Nucleus accumbens (tissue), 56 donors: ENCODE results near the gene CSF1R.
A peak's percentile ranks its signal among the peaks of the same experiment; 100 is the strongest.
"Not testable (repeated sequence)": the region's sequence is repeated elsewhere in the genome, so short reads cannot be mapped to it uniquely, and the experiment has no call there.

ENCODE experiments used
- DNase-seq, 56 donors: peaks; one replicate each; lab custom pipeline; 2025; lab: John Stamatoyannopoulos, UW

Gene CSF1R

DNA sequence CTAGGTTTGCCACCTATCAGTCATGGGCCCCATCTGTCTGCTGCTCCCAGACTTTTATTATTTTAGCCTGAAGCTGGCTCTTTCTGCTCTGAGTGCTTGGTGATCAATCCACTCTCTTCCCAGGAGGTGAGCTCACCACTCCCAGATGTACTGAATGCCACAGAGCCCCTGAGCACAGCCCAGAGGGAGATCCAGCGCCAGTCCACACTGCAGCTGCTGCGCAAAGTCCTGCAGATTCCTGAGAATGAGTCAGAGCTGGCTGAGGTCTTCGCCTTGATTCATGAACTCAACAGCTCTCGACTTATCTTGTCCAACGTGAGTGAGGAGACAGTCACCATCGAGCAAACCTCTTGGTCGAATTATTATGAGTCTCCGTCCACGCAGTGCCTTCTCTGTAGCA is 49.8 kb downstream of the CSF1R start:
- DNase-seq, result no peak

DNA sequence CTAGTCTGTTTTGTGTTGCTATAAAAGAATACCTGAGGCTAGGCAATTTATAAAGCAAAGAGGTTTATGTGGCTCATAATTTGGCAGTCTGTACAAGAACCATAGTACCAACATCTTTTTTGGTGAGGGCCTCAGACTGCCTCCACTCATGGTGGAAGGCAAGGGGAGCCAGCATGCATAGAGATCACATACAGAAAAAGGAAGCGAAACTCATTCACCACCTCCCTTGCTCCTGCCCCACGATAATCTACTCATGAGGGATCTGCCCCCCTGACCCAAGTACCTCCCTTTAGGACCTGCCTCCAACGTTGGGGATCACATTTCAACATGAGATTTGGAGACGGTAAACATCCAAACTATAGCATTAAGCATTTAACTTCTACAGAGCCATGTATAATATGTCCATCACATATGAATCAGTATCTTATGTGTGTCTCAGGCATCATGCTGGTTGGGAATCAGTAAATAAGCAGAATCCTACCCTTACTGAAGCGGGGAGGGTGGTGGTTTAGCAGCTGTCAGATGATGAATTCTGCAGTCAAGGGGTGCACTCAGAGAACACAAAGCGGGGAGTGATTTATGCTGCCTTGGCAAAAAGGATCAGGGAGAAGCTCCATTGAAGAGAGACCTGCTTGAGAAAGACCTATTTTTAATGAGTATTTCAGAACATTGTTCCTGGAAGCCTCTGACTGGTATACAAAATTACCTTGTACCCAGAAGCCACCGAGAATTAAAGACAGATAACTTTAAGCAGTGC is 51.0 kb downstream of the CSF1R start:
- DNase-seq, result no peak

DNA sequence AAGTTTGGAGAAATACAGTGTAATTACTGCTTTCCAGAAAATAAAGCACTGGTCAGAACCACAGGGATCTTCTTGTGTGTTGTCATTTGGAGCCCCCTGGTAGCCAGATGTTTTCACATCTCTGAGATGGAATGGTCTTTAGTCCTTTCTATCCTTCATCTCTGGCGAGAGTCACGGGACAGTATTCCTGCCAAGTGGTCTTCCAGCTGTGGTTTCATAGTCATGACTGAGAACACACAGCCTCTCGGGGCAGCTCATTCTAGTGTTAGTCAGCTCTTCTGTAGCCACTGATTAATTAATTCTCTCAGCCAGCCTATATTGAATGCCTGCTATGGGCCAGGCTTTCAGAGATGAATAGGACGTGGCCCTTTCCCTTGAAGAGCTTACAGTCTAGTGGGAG is 51.7 kb downstream of the CSF1R start:
- DNase-seq, result peak in 1 of 56 donors; percentile 5

DNA sequence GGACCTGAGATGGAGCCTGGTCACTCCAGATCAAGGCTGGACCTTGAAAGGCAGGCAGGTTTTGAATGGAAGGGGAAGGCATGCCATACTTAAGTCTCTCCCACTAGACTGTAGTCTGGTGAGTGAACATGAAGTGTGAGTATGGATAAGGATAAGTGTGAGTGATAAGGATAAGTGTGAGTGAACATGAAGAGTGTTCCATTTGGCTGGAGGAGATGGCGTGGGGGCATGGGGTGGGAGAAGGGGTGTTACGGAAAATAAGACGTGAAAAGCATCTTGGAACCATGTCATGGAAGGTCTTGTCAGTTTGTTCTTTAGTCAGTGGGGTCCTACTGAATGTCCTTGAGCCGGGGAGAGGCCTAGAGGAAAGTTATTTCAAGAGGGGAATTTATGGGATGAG is 53.0 kb downstream of the CSF1R start:
- DNase-seq, result no peak

DNA sequence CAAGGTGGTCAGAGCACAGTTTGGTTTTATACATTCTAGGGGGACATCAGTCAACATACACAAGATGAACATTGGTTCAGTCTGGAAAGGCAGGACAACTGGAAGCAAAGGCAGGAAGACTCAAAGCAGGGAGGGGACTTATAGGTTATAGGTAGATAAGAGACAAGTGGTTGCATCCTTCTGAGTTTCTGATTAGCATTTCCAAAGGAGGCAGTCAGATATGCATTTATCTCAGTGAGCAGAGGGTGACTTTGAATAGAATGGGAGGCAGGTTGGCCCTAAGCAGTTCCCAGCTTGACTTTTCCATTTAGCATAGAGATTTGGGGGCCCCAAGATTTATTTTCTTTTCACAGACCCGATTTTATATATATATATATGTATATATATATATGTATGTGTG is 58.3 kb downstream of the CSF1R start:
- not testable (repeated sequence) for DNase-seq

DNA sequence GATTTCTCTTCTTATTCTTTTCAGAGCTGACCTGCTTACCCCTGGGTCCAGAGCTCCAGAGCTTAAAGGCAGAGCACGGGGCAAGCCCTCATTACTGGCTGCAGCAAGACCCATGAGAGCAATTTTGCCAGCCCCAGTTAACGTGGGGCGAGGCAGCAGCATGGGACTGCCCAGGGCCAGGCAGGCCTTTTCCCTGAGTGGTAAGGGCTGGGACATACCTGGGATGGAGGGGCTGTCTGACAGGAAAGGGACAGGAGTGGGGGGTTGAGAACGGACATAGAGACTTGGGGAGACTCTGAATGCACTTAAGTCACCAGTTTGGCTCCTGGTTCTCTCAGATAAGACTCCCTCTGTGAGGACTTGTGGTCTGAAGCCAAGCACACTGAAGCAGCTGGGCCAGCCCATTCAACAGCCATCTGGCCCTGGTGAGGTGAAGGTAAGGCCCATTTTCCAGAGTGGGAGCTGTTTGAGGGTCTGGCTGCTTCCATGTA is 59.6 kb downstream of the CSF1R start:
- DNase-seq, result no peak

DNA sequence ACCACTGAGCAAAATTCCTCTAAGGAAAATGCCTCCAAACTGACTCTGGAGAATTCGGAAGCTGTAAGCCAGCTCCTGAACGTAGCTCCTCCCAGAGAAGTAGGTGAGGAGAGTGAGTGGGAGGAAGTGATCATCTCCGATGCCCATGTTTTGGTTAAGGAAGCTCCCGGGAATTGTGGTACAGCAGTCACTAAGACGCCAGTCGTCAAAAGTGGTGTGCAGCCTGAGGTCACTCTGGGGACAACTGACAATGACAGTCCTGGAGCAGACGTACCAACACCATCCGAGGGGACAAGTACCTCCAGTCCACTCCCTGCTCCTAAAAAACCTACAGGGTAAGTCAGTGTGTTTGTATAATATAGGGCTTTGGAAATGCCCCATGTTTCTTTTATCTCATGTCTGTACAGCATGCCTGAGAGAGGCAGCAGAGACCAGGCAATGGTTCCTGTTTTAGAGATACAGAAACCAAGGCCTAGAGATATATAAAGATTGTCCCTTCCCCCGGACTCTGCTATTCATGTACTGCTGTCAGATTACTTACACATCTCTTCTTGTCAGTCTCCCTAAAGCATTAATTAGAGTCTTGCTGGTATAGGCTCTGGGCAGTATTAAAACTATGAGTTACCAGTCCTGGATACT is 61.9 kb downstream of the CSF1R start:
- DNase-seq, result peak in 4 of 56 donors; percentile 4 to 45 (median 16)

DNA sequence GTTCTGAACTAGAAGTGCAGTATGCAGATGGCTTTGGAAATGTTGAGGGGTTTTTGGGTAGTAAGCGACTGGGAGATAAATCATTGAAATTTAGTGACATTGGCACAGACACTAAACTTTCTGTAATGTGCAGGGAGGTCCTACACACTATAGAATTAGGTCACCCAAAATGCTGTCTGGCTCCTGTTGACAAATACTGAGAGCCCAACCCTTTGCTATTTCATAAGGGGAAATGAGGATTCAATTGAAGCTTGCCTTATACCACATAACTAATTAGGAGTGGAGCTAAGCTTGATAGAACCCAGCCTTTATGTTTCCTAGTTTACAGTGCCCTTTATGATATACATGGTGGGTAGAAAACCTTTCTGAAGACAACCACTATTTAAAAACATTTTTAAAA is 63.2 kb downstream of the CSF1R start:
- DNase-seq, result no peak

DNA sequence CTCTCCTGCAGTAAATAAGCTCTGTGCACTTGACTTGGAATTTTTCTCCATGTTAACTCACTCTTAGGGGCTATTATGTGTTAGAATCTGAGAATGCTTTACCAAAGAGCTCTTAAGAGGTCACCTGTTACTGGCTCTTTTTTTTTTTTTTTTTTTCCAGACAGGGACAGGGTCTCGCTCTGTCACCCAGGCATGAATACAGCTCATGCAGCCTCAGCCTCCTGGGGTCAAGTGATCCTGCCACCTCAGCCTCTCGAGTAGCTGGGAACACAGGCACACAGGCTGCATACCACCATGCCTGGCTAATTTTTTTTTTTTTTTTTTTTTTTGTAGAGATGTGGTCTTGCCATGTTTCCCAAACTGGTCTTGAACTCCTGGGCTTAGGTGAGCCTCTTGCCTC is 63.7 kb downstream of the CSF1R start:
- DNase-seq, result no peak

DNA sequence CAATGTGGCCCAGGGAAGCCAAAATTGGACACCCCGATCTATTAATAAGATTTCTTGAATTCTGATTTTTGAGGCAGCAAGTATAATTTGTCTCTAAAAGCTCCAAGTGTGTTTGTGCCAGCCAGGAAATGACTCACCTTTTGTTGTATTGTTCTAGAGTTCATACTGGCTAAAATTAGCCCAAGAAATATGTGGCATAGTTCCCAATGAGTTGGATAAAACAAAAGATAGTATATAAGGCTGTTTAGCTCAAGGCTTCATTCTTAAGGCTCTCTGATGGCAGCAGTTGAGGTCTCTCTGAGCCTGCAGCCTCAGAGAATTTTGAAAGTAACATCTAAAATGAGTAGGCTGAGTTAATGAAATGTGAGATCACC is 64.2 kb downstream of the CSF1R start:
- peak in 2 of 56 donors; percentile 10 to 23 for DNase-seq

DNA sequence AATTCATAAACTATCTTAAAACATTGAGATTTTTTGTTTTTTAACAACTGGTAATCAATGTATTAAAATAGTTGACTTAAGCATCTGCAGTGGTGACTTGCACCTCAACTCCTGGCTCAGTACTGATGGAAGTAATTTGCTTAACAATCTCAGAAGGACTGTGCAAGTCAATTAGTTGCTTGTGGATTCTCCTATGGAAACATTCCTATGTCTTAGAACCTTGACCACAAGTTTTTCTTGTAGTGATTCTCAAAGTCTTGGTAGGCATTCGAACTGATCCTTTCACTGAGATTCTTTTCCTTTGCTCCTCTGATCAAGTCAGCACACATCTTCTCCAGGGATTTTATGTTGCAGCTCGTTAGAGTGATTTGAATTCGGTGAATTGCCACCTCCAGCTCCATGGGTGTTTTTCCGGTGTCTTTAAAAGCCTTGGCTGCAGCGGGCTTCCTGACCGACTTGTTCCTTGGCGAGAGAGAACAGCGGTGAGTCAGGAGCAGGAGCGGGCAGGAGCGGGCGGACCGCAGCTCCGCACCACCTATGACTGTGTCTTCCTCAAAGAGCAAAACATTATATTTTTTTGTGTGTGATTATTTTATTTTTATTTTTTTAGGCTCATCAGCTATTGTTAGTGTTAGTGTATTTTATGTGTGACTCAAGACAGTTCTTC is 64.7 kb downstream of the CSF1R start:
- DNase-seq, result peak in 5 of 56 donors; percentile 10 to 35 (median 12)

DNA sequence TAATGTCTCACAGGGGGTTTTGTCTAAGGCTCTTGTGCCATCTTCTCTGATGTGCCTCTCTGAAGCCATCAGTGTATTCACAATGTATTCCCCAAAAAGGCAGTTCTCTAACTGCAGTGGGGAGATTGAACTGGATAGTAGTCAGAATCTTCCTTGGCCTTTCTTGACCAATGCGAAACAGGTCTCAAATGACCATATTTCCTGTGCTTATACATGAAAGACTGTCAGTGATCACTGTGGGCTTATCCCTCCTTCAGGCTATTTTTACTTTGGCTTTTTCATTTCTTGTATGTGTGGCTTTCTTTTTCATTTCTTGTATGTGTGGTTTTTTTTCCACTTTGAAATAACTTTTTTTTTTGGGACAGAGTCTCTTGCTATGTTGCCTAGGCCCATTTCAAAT is 66.1 kb downstream of the CSF1R start:
- no peak for DNase-seq

DNA sequence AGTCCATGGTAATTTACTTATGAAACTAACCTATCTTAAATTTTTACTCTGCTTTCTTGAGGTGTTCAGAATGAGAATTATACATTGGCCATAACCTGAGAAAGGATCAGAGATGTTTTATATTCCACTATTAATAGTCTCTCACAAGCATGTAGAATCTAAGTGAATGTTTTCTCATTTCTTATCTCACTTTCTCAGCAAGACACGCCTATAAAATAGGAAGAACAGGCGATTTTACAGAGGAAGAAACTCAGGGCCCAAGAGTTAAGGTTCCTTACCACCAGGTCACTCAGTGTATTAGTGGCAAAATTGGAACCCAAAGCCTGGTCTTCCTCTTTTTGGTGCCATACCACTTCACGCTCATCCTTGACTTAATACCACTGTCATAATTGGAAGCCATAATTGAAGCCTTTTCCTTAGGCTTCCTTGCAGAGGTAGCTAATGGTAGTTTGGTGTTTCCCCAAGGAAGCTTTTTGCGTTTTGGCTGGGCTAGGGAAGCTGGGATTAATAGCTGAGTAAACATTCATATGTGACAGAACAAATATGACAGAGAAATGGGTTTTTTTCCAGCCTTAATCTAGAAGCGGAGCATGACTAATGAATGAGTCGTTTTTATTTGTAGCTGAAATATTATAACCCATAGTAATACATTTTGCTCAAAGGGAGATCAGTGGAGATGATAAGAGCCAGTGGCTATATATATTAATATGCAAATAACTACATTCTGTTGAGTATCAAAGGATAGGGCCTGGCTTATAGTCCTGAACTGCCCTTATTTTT is 68.9 kb downstream of the CSF1R start:
- no peak for DNase-seq

DNA sequence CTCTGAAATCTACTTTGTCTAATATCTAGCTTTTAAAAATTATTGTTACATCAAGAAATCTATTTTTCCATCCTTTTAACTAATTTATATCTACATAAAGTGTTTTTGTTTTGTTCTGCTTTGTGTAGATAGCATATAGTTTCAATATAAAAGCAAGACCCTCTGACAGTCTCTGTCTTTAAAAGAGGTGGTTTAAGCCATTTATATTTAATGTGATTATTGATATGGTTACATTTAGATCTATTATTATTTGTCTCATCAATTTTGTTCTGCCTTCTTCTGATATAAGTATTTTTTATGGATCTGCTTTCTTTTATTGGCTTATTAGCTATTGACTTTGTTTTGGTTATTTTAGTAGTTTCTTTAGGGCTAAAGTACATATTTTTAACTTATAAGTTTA is 69.8 kb downstream of the CSF1R start:
- DNase-seq, result no peak

DNA sequence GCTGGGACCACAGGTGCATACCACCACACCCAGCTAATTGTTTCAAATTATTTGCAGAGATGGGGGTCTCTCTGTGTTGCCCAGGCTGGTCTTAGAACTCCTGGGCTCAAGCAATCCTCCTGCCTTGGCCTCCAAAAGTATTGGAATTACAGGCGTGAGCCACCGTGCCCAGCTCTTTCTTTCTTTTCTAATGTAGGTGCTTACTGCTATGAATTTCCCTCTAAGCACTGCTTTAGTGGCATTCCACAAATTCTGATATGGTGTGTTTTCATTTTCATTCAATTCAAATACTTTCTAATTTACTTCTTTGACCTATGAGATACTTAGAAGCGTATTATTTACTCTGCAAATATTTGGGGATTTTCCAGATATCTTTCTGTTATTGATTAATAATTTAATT is 70.9 kb downstream of the CSF1R start:
- no peak for DNase-seq

DNA sequence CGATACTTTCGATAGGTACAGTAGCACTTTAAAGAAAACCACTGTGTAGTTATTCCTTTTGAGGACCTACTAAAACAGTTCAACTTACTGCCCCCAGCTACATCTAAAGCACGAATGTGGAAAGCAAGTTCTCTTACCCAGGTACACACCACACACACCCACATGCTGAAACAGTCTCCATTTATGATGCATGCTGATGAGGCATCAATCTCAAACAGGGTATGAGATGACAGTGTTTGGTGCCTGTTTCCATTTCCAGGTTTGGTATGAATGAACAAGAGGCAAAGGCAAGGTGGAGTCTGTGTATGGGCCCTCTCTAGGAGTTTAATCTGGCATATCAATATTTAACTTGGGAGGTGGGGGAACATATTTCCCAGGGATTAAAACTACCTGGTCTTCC is 71.9 kb downstream of the CSF1R start:
- DNase-seq, result no peak

DNA sequence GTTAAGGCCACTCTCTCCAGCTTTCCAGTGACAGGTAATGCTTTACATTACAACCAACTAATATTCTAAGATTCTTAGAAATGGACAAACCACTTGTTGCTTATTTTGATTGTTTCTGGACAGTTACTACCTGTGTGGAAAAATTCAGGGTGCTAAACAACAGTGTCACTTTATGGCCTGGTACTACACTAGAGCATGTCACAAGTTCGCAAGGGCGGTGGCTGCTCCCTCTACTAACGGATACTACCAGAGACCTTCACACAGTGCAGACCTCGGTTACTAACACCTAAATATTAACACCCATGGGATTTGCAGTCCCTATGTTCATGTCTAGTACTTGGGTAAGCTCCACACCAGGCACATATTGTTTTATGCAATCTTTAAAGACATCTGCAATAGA is 72.4 kb downstream of the CSF1R start:
- DNase-seq, result no peak

DNA sequence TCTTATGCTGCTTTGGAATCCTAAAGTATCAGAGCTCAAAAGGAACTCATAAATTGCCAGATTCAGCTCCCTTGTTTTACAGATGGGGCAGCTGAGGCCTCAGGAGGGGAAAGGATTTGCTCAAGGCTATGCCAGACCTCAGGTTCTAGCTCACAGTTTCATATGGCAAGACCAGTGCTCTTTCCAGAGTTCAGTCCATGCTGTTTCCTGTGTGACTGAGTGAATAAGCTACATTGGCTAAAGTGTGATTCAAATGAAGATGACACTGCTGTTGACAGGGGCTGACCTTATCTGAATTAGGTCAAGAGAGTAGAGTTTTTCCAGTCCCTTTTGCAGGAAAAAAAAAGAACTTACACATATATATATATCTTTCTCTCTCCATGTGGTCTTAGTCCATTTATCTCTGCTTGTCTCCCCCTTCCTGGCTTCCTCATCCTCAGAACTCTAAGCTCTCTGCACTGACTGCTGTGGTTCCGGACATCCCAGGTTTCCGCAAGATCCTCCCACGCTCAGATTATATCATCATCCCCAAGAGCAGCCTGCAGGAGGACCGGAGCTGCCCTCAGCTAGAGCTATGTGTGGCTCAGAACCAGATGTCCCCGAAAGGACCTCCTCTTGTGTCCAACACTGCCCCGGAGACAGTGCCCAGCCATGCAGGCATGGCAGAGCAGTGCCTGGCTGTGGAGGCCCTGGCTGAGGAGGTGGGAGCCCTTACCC is 76.5 kb downstream of the CSF1R start:
- no peak for DNase-seq

DNA sequence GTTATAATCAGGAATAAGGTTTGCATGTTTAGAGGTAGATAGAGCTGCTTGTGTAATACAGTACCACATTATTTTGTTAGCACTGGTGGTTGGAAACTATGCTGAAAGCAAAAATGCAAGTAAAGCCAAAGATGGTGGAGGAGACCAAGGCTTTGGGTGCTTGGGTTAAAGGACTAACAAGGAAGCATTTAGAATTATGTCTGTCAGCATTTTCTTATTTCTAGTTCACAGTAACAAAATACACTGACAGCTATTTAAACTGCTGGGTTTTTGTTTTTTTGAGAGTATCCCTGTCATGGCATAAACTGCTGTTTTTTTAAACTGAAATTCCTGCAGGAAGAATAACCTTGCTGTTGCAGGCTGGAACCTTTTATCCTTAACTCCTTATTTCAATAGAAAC is 79.3 kb downstream of the CSF1R start:
- DNase-seq, result no peak

DNA sequence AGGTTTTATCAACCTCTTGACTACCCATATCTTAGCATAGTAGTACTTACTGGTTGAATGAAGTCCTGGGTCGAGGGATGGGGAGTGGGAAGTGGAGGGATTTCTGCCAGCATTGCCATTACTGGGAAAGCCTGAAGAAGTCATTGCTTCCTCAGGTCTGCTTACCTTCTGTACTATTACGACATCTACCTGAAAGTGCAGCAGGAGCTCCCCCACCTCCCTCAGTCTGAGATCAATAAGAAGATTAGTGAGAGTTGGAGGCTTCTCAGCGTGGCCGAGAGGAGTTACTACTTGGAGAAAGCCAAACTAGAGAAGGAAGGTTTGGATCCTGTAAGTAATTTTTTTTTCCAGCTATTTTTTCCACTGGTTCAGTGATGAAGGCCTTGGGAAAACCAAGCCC is 80.0 kb downstream of the CSF1R start:
- DNase-seq, result no peak
